GM19467 (cell line): ENCODE measurements around the gene LEF1.

Experiments used
- ATAC-seq: cut with Tn5 transposase; IDR thresholded peaks from one replicate; pipeline ENCODE4 v1.9.1; 2021; ENCODE audit warnings: mild to moderate bottlenecking, moderate library complexity; ENCODE audit not compliant: unreplicated experiment

Gene LEF1

GRCh38 chr4:108149588-108150380 is 18.9 kb downstream of the LEF1 start:
- ATAC-seq = no peak

GRCh38 chr4:108148316-108148715 is 20.4 kb downstream of the LEF1 start:
- ATAC-seq = no peak

- ATAC-seq = no peak
Measured at GRCh38 chr4:108146819-108147218, 21.9 kb downstream of the LEF1 start.

GRCh38 chr4:108146336-108146735 is 22.4 kb downstream of the LEF1 start:
- ATAC-seq = no peak

GRCh38 chr4:108144451-108144850 is 24.3 kb downstream of the LEF1 start:
- ATAC-seq = no peak

- no peak for ATAC-seq
Measured at GRCh38 chr4:108143515-108143914, 25.2 kb downstream of the LEF1 start.

GRCh38 chr4:108142870-108143269 is 25.9 kb downstream of the LEF1 start:
- no peak for ATAC-seq

GRCh38 chr4:108141213-108141950 is 27.4 kb downstream of the LEF1 start:
- ATAC-seq = no peak

- ATAC-seq = no peak
Measured at GRCh38 chr4:108140328-108140727, 28.4 kb downstream of the LEF1 start.

GRCh38 chr4:108139089-108139488 is 29.6 kb downstream of the LEF1 start:
- ATAC-seq = no peak

GRCh38 chr4:108135549-108136209 is 33.1 kb downstream of the LEF1 start:
- no peak for ATAC-seq

GRCh38 chr4:108130955-108131354 is 37.8 kb downstream of the LEF1 start:
- ATAC-seq = no peak

- no peak for ATAC-seq
Measured at GRCh38 chr4:108129196-108129595, 39.5 kb downstream of the LEF1 start.

GRCh38 chr4:108126806-108127205 is 41.9 kb downstream of the LEF1 start:
- no peak for ATAC-seq

- ATAC-seq = no peak
Measured at GRCh38 chr4:108120789-108121188, 47.9 kb downstream of the LEF1 start.

- no peak for ATAC-seq
Measured at GRCh38 chr4:108119199-108119800, 49.4 kb downstream of the LEF1 start.

- peak; percentile 81 for ATAC-seq
Measured at GRCh38 chr4:108118505-108118904, 50.2 kb downstream of the LEF1 start.

GRCh38 chr4:108117418-108118182 is 51.1 kb downstream of the LEF1 start:
- no peak for ATAC-seq

- no peak for ATAC-seq
Measured at GRCh38 chr4:108116423-108117168, 52.1 kb downstream of the LEF1 start.

- ATAC-seq = no peak
Measured at GRCh38 chr4:108115168-108115526, 53.6 kb downstream of the LEF1 start.
